PC-9 (cell line): ENCODE results near the gene UFL1. TPM values are rescaled to one million over a fixed set of nuclear protein-coding genes. Genes with fewer than 3 reads are reported as not detected.

Experiments used
- BruUV-seq: library from RNA; stranded (reverse); fragments of 400-500 nt; replicated peaks from 2 replicates; lab custom pipeline; 2021; lab: Mats Ljungman, UMichigan
- CTCF ChIA-PET: fragments of 300-600 bp; sonication (Branson Sonifier 250); formaldehyde crosslinking; loops from one replicate; lab custom pipeline; 2022; ENCODE audit warnings: antibody characterized with exemption; lab: Charles Lee
- POLR2A ChIA-PET: fragments of 300-600 bp; sonication (Branson Sonifier 250); formaldehyde crosslinking; loops from one replicate; lab custom pipeline; 2022; ENCODE audit warnings: antibody characterized with exemption; ENCODE audit not compliant: unreplicated experiment; lab: Charles Lee
- DNase-seq, 2 experiments: peaks; one replicate each; pipeline versions ENCODE4 v3.0.0 to v3.0.0-alpha.2; 2015 to 2022; ENCODE audit warnings: mixed read lengths in 1 of 2
- H2AFZ ChIP-seq: fragments of 200-600 bp; sonication (generic); 2 replicates; pipeline ENCODE4 v1.8.1; 2017; ENCODE audit warnings: antibody characterized with exemption
- H3F3A ChIP-seq: fragments of 200-600 bp; sonication (generic); 2 replicates; pipeline ENCODE4 v1.8.1; 2017; ENCODE audit warnings: antibody characterized with exemption, mild to moderate bottlenecking, low read depth; ENCODE audit not compliant: insufficient read depth
- H3K27ac ChIP-seq: fragments of 200-600 bp; sonication (generic); 2 replicates; pipeline ENCODE4 v1.6.1; 2016; ENCODE audit warnings: mixed run types
- H3K27me3 ChIP-seq: fragments of 200-600 bp; sonication (generic); 2 replicates; pipeline ENCODE4 v1.6.1; 2016; ENCODE audit warnings: low read depth, mixed run types; ENCODE audit not compliant: insufficient read depth
- H3K36me3 ChIP-seq: fragments of 200-600 bp; sonication (generic); 2 replicates; pipeline ENCODE4 v1.6.1; 2016; ENCODE audit warnings: low read depth, mixed run types
- H3K4me1 ChIP-seq: fragments of 200-600 bp; sonication (generic); replicated peaks from 2 replicates; pipeline ENCODE4 v1.6.1; 2016; ENCODE audit warnings: mixed run types; ENCODE audit not compliant: insufficient read depth
- H3K4me2 ChIP-seq: fragments of 200-600 bp; sonication (generic); 2 replicates; pipeline ENCODE4 v1.6.1; 2017; ENCODE audit warnings: mixed run types
- H3K4me3 ChIP-seq: fragments of 200-600 bp; sonication (generic); 2 replicates; pipeline ENCODE4 v1.6.1; 2016; ENCODE audit warnings: mixed run types
- H3K79me2 ChIP-seq: fragments of 200-600 bp; sonication (generic); 2 replicates; pipeline ENCODE4 v1.6.1; 2017; ENCODE audit warnings: low read depth, mixed run types
- H3K9me2 ChIP-seq: fragments of 200-600 bp; sonication (generic); 2 replicates; pipeline ENCODE4 v1.8.1; 2017; ENCODE audit warnings: mild to moderate bottlenecking; ENCODE audit not compliant: insufficient read depth
- H3K9me3 ChIP-seq: fragments of 200-600 bp; sonication (generic); 2 replicates; pipeline ENCODE4 v1.8.1; 2016; ENCODE audit warnings: low read depth; ENCODE audit not compliant: insufficient read depth
- H4K20me1 ChIP-seq: fragments of 200-600 bp; sonication (generic); 2 replicates; pipeline ENCODE4 v1.8.1; 2017; ENCODE audit not compliant: insufficient read depth
- EZH2 ChIP-seq: fragments of 200-600 bp; sonication (generic); IDR thresholded peaks from 2 replicates; pipeline ENCODE4 v1.8.0; 2017; ENCODE audit warnings: antibody characterized with exemption, low read depth
- intact Hi-C: fragments of 100-400 bp; cut with micrococcal nuclease; formaldehyde crosslinking; loops from one replicate; pipeline ENCODE4 v1.10.0; 2022; ENCODE audit not compliant: unreplicated experiment
- total RNA-seq: library from RNA; stranded (reverse); gene quantifications from 2 replicates; pipeline ENCODE4 v1.2.3, GENCODE V29; 2021
- TF ChIP-seq, protein P1 (sequence below): fragments of 200-600 bp; sonication (generic); conservative IDR thresholded peaks from 2 replicates; pipeline ENCODE4 v1.6.1; 2017; ENCODE audit warnings: mixed run types, antibody characterized with exemption, mild to moderate bottlenecking, moderate library complexity

Gene UFL1
- total RNA-seq, 1 experiment from 2014 or later: 25.3 TPM

DNA sequence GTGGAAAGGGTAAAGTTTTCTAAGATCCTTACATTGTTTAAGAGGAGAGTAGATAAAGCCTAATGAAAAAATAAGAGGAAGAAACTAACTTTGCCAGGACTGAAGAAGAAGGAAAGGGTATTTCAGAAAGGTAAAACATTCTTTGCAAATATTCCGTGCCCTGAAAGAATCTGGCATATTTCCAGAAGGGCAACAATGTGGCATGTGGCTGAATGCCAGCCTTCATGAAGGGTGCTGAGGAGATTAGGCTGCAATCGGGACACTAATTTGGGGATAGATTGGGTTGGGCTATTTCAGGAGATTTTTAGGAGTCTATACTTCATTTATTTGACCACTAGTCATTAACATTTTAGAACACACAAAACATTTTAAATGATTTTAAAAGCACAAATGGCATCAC lies 16.2 kb upstream of the UFL1 start:
- no peak overlapping the region for H3K4me2 ChIP-seq
- no peaks in the 10 kb centered on the region for H3F3A ChIP-seq
- no peaks in the 10 kb centered on the region for H4K20me1 ChIP-seq
- no peak for TF ChIP-seq EZH2
- TF ChIP-seq, protein P1, sequence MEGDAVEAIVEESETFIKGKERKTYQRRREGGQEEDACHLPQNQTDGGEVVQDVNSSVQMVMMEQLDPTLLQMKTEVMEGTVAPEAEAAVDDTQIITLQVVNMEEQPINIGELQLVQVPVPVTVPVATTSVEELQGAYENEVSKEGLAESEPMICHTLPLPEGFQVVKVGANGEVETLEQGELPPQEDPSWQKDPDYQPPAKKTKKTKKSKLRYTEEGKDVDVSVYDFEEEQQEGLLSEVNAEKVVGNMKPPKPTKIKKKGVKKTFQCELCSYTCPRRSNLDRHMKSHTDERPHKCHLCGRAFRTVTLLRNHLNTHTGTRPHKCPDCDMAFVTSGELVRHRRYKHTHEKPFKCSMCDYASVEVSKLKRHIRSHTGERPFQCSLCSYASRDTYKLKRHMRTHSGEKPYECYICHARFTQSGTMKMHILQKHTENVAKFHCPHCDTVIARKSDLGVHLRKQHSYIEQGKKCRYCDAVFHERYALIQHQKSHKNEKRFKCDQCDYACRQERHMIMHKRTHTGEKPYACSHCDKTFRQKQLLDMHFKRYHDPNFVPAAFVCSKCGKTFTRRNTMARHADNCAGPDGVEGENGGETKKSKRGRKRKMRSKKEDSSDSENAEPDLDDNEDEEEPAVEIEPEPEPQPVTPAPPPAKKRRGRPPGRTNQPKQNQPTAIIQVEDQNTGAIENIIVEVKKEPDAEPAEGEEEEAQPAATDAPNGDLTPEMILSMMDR: no peak
- intact Hi-C loops: no loop called here
- BruUV-seq: no TSS peak
- H3K4me1 ChIP-seq: no peaks in the 10 kb centered on the region
- H3K9me2 ChIP-seq: no peaks in the 10 kb centered on the region; the same call in 1 of the 2 replicates
- H3K9me3 ChIP-seq: peaks cover 12% of the 10 kb centered on the region; the same call in 1 of the 2 replicates
- no peak for DNase-seq
- ChIA-PET POLR2A (no interaction called here), CTCF (no interaction called here)
- no peaks in the 10 kb centered on the region for H3K27me3 ChIP-seq
- no peak overlapping the region for H3K27ac ChIP-seq
- H3K36me3 ChIP-seq: no peaks in the 10 kb centered on the region
- no peak overlapping the region for H3K4me3 ChIP-seq
- H2AFZ ChIP-seq: no peak overlapping the region
- H3K79me2 ChIP-seq: no peaks in the 10 kb centered on the region

- H3K9me3 ChIP-seq: peaks cover 5% of the 10 kb centered on the region; the same call in 1 of the 2 replicates
- no peak for DNase-seq
- no peaks in the 10 kb centered on the region for H3F3A ChIP-seq
- H3K27me3 ChIP-seq: no peaks in the 10 kb centered on the region
- no peak overlapping the region for H3K4me2 ChIP-seq
- TF ChIP-seq, protein P1: no peak
- TF ChIP-seq EZH2: no peak
- ChIA-PET POLR2A (no interaction called here), CTCF (no interaction called here)
- H3K9me2 ChIP-seq: no peaks in the 10 kb centered on the region; the same call in 1 of the 2 replicates
- no peak overlapping the region for H2AFZ ChIP-seq
- BruUV-seq: no TSS peak
- no peak overlapping the region for H3K4me3 ChIP-seq
- H3K36me3 ChIP-seq: no peaks in the 10 kb centered on the region
- H3K27ac ChIP-seq: no peak overlapping the region
- intact Hi-C loops: no loop called here
- no peaks in the 10 kb centered on the region for H3K4me1 ChIP-seq
- no peaks in the 10 kb centered on the region for H4K20me1 ChIP-seq
- H3K79me2 ChIP-seq: no peaks in the 10 kb centered on the region
These were observed 12.3 kb upstream of the UFL1 start for GRCh38 chr6:96509281-96509680.

DNA sequence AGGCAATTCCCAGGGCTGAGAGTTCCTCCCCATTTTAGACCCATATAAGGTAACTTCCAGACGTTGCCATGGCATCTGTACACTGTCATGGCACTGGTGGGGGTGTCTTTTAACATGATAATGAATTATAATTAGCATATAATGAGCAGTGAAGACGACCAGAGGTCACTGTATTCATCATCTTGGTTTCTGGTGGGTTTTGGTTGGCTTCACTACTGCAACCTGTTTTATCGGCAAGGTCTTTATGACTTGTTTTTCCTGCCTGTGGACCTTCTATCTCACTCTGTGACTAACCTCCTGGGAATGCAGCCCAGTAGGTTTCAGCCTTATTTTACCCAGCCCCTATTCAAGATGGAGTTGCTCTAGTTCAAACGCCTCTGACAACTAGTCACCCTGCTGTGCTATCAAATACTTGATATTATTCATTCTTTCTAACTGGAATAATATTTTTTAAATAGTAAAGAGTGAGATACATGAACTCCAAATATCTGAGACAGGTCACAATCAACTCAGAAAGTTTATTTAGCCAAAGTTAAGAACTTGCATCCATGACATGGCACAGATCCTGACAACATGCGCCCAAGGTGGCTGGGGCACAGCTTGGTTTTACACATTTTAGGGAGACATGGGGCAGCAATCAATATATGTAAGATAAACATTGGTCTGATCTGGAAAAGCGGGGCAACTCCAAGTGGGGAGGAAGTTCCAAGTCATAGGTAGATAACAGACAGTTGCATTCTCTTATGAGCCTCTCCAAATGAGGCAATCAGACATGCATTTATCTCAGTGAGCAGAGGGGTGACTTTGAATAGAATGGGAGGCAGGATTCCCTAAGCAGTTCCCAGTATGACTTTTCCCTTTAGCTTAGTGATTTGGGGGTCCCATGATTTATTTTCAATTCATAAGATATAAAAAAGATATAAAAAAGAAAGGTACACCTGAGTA lies 1.2 kb upstream of the UFL1 start:
- DNase-seq: peak; percentile 73 to 95
- Histone ChIP-seq H2AFZ (peak overlapping the region; percentile 93), H3F3A (peaks cover 22% of the 10 kb centered on the region), H3K79me2 (peaks cover 32% of the 10 kb centered on the region), H3K9me2 (no peaks in the 10 kb centered on the region), H3K27ac (peak overlapping the region; percentile 94), H3K4me1 (peaks cover 35% of the 10 kb centered on the region), H4K20me1 (no peaks in the 10 kb centered on the region), H3K36me3 (peaks cover 4% of the 10 kb centered on the region; the same call in 1 of the 2 replicates), H3K27me3 (no peaks in the 10 kb centered on the region), H3K9me3 (no peaks in the 10 kb centered on the region), H3K4me2 (peak overlapping the region; percentile 92), H3K4me3 (peak overlapping the region; percentile 72)
- no peak for TF ChIP-seq EZH2
- TF ChIP-seq, protein P1: no peak
- BruUV-seq: no TSS peak
- POLR2A ChIA-PET: interaction anchor here (0.6 kb wide), 1 partner anchor 505 kb away, joined by 4 read pairs; no protein-coding TSS in a partner anchor
- intact Hi-C loops: loop anchor here (2.0 to 10.0 kb wide), 6 partner anchors 68 to 943 kb away; partner anchors contain the start of genes MANEA and NDUFAF4
- CTCF ChIA-PET: no interaction called here
